Measurements from ENCODE around the gene SNX2. TPM values are rescaled to one million over a fixed set of nuclear protein-coding genes. Genes with fewer than 3 reads are reported as not detected.

Gene SNX2
- total RNA-seq, 2 donors from 2014 or later: 50.6 to 63.7 TPM

DNA sequence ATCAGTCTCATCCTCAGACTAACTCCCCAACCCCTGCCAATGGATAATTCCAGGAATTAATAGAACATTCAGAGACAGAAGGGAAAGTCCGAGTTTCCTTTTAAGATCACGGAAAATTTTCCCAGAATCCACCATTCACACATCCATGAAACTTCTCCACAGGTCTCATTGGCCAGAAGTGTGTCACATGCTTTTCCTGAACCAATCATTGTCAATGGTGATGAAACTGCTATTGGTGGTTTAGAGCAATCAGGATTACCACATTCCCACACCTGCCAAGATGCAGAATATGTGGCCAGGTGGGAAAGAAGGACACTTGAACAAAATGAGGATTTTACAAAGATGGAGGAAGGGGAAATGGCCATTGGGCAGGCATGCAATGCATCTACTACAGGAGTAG lies 29.3 kb upstream of the SNX2 start:
- Histone ChIP-seq H3K4me3 (no peak overlapping the region), H3K27me3 (replicated peaks; ENCODE audit: insufficient read depth) (no peaks in the 10 kb centered on the region), H3K4me1 (replicated peaks) (no peaks in the 10 kb centered on the region), H3K9me3 (no peaks in the 10 kb centered on the region), H3K27ac (no peak overlapping the region), H3K36me3 (no peaks in the 10 kb centered on the region)
- 91% methylated on average over 2 of the region's 2 CpGs for WGBS
- TF ChIP-seq POLR2AphosphoS5 (IDR thresholded peaks at IDR 0.05) (no peak), POLR2A (IDR thresholded peaks at IDR 0.05) (no peak)
- TF ChIP-seq, protein P1, sequence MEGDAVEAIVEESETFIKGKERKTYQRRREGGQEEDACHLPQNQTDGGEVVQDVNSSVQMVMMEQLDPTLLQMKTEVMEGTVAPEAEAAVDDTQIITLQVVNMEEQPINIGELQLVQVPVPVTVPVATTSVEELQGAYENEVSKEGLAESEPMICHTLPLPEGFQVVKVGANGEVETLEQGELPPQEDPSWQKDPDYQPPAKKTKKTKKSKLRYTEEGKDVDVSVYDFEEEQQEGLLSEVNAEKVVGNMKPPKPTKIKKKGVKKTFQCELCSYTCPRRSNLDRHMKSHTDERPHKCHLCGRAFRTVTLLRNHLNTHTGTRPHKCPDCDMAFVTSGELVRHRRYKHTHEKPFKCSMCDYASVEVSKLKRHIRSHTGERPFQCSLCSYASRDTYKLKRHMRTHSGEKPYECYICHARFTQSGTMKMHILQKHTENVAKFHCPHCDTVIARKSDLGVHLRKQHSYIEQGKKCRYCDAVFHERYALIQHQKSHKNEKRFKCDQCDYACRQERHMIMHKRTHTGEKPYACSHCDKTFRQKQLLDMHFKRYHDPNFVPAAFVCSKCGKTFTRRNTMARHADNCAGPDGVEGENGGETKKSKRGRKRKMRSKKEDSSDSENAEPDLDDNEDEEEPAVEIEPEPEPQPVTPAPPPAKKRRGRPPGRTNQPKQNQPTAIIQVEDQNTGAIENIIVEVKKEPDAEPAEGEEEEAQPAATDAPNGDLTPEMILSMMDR (IDR thresholded peaks at IDR 0.05): no peak
- intact Hi-C loops (cut with DNase I): no loop called here
- no peak for DNase-seq (ENCODE audit: low spot score)

DNA sequence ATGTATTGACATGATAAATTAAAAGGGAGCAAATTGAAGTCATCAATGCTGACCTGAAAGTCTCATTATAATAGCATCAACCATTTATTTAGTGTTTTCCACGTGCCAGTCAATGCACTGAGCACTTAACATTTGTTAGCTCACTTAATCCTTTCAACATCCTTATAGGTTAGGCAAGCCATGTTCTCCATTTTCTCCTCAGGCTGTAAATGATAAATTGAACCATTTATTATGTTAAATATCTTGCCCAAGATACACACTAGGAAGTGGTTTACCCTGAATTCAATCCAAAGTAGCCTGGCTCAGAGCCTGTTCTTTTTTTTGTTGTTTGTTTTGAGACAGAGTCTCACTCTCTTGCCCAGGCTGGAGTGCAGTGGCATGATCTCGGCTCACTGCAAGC lies 25.0 kb upstream of the SNX2 start:
- Histone ChIP-seq H3K27me3 (replicated peaks; ENCODE audit: insufficient read depth) (no peaks in the 10 kb centered on the region), H3K27ac (no peak overlapping the region), H3K36me3 (no peaks in the 10 kb centered on the region), H3K9me3 (no peaks in the 10 kb centered on the region), H3K4me1 (replicated peaks) (no peaks in the 10 kb centered on the region), H3K4me3 (no peak overlapping the region)
- no peak for DNase-seq (ENCODE audit: low spot score)
- WGBS: 43% methylated on average over 2 of the region's 2 CpGs
- TF ChIP-seq POLR2A (IDR thresholded peaks at IDR 0.05) (no peak), POLR2AphosphoS5 (IDR thresholded peaks at IDR 0.05) (no peak)
- TF ChIP-seq, protein P1 (IDR thresholded peaks at IDR 0.05): no peak
- intact Hi-C loops (cut with DNase I): no loop called here

DNA sequence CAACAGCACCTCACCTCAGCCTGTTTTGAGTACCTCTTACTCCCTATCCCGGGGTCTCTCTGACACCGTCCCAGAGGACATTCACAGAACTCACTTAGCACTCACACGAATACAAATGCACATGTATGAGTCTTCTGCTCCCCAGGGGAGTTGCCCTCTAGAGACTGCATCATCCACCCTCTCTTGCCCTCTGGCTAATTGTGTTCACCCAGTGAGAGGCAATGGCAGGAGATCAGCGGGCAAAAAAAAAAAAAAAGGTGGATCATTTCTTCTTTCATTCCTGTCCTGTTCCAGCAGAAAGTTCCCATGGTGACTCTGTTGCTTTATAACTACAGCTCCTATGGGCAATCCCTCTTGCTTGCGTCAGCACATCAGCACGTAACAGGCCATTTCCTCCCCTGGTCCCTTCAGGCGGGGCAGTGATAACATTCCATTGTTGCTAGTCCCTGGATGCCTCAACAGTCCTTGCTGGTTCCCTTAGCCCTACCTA lies 23.5 kb upstream of the SNX2 start:
- WGBS: 77% methylated on average over 7 of the region's 7 CpGs
- intact Hi-C loops (cut with DNase I): no loop called here
- no peaks in the 10 kb centered on the region for H3K4me1 ChIP-seq (replicated peaks)
- no peak overlapping the region for H3K27ac ChIP-seq
- DNase-seq (ENCODE audit: low spot score): no peak
- H3K9me3 ChIP-seq: no peaks in the 10 kb centered on the region
- TF ChIP-seq, protein P1 (IDR thresholded peaks at IDR 0.05): no peak
- TF ChIP-seq POLR2AphosphoS5 (IDR thresholded peaks at IDR 0.05) (no peak), POLR2A (IDR thresholded peaks at IDR 0.05) (no peak)
- H3K4me3 ChIP-seq: no peak overlapping the region
- H3K27me3 ChIP-seq (replicated peaks; ENCODE audit: insufficient read depth): no peaks in the 10 kb centered on the region
- H3K36me3 ChIP-seq: no peaks in the 10 kb centered on the region

DNA sequence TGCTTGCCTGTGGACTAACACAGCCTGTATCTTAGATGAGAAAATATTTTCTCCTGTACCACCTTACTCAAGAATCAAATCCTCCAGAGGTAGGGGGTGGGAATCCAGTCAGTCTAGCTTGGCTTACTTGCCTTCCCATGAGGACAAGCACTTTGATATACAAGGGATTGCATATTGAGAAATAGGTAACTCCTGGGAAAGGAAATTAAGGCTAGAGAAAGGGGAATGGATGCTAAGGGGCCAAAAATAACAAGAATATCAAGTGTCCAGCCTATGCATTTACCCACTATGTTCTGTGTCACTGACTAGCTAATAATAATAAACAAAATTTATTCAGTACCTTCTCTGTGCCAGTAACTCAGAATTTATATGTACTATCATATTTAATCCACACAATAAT lies 21.4 kb upstream of the SNX2 start:
- H3K27ac ChIP-seq: no peak overlapping the region
- H3K27me3 ChIP-seq (replicated peaks; ENCODE audit: insufficient read depth): no peaks in the 10 kb centered on the region
- TF ChIP-seq POLR2A (IDR thresholded peaks at IDR 0.05) (no peak), POLR2AphosphoS5 (IDR thresholded peaks at IDR 0.05) (no peak)
- TF ChIP-seq, protein P1 (IDR thresholded peaks at IDR 0.05): no peak
- intact Hi-C loops (cut with DNase I): no loop called here
- H3K9me3 ChIP-seq: no peaks in the 10 kb centered on the region
- no peak for DNase-seq (ENCODE audit: low spot score)
- no peaks in the 10 kb centered on the region for H3K36me3 ChIP-seq
- H3K4me3 ChIP-seq: no peak overlapping the region
- no peaks in the 10 kb centered on the region for H3K4me1 ChIP-seq (replicated peaks)

DNA sequence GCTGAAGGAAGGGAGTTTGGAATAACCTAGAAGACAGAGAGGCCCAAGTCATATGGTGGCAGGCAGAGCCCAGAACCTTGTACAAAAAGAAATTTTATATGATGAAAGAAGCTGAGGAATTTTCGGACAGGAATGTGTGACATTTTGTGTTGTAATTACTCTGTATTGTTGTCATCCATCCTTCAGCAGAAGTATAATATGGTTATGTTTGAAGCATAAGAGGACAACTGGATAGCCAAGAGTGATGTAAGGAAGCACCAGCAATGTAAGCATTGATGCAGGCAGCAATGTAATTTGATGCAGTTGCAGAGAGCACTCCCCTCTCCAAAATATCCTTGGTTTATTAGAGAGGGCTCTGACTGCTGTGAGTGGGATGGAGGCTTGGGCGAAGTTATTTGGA lies 19.1 kb upstream of the SNX2 start:
- H3K9me3 ChIP-seq: no peaks in the 10 kb centered on the region
- 73% methylated on average over 2 of the region's 2 CpGs for WGBS
- no peak for DNase-seq (ENCODE audit: low spot score)
- TF ChIP-seq POLR2A (IDR thresholded peaks at IDR 0.05): no peak
- TF ChIP-seq POLR2AphosphoS5 (IDR thresholded peaks at IDR 0.05): no peak
- TF ChIP-seq, protein P1 (IDR thresholded peaks at IDR 0.05): no peak
- no peak overlapping the region for H3K4me3 ChIP-seq
- intact Hi-C loops (cut with DNase I): no loop called here
- no peaks in the 10 kb centered on the region for H3K36me3 ChIP-seq
- no peak overlapping the region for H3K27ac ChIP-seq
- H3K27me3 ChIP-seq (replicated peaks; ENCODE audit: insufficient read depth): no peaks in the 10 kb centered on the region
- no peaks in the 10 kb centered on the region for H3K4me1 ChIP-seq (replicated peaks)
